Measurements from ENCODE around the gene CENPQ.
"Not testable (repeated sequence)": the region's sequence is repeated elsewhere in the genome, so short reads cannot be mapped to it uniquely, and the experiment has no call there.

- TF ChIP-seq POLR2A, POLR2AphosphoS5 (IDR thresholded peaks at IDR 0.05): not testable (repeated sequence)
- TF ChIP-seq, protein P1, sequence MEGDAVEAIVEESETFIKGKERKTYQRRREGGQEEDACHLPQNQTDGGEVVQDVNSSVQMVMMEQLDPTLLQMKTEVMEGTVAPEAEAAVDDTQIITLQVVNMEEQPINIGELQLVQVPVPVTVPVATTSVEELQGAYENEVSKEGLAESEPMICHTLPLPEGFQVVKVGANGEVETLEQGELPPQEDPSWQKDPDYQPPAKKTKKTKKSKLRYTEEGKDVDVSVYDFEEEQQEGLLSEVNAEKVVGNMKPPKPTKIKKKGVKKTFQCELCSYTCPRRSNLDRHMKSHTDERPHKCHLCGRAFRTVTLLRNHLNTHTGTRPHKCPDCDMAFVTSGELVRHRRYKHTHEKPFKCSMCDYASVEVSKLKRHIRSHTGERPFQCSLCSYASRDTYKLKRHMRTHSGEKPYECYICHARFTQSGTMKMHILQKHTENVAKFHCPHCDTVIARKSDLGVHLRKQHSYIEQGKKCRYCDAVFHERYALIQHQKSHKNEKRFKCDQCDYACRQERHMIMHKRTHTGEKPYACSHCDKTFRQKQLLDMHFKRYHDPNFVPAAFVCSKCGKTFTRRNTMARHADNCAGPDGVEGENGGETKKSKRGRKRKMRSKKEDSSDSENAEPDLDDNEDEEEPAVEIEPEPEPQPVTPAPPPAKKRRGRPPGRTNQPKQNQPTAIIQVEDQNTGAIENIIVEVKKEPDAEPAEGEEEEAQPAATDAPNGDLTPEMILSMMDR (IDR thresholded peaks at IDR 0.05 in 8 of 11, conservative IDR thresholded peaks at IDR 0.05 in 3 of 11) = not testable (repeated sequence)
Measured at GRCh38 chr6:49483380-49483779, 20.2 kb downstream of the CENPQ start.
